ENCODE measurements around the gene OR4F15.

The OR4F15 gene

DNA sequence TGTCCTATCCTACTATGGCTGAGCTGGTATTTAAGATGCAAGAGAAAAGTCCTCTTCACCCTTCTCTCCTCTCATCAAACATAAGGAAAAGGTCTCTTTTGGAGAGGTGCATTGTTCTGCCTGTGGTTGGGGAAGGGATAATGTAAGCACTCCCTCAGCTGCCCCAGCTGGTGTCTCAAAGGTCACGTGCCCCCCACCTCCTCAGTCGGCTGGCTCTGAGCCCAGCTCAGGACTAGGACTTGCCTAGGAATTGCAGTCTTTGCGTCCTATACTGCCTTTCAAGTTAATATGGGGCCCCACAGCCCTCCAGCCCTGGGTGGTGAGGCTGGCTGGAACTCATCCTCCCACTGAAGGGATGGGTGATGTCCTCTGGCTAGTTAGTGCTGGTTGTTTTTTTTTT is 29.7 kb downstream of the OR4F15 start:
- DNase-seq (ENCODE audit: low read depth): no peak
- TF ChIP-seq, protein P1, sequence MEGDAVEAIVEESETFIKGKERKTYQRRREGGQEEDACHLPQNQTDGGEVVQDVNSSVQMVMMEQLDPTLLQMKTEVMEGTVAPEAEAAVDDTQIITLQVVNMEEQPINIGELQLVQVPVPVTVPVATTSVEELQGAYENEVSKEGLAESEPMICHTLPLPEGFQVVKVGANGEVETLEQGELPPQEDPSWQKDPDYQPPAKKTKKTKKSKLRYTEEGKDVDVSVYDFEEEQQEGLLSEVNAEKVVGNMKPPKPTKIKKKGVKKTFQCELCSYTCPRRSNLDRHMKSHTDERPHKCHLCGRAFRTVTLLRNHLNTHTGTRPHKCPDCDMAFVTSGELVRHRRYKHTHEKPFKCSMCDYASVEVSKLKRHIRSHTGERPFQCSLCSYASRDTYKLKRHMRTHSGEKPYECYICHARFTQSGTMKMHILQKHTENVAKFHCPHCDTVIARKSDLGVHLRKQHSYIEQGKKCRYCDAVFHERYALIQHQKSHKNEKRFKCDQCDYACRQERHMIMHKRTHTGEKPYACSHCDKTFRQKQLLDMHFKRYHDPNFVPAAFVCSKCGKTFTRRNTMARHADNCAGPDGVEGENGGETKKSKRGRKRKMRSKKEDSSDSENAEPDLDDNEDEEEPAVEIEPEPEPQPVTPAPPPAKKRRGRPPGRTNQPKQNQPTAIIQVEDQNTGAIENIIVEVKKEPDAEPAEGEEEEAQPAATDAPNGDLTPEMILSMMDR (IDR thresholded peaks at IDR 0.05; ENCODE audit: insufficient read depth, low read depth, low read length, missing control alignments): no peak
- no peak overlapping the region for H3K4me3 ChIP-seq (ENCODE audit: low read length)

DNA sequence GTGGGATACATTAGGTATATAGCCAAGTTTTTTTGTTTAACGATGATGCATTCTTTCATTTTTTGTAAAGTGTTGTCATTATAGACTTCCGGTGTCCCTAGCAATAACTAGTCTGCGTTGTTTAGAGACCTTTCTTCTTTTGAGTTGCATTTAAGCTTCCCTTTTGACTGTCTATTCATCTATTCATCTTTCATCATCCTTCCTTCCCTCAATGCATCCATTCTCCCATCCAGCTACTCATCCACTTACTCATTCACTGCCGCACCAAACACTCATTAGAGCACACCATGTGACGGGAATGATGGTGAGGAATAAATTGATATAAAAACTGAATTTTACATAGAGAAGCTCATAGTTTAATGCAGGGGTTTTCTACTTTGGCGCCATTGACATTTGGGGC is 32.9 kb downstream of the OR4F15 start:
- DNase-seq (ENCODE audit: low read depth): no peak
- no peak overlapping the region for H3K4me3 ChIP-seq (ENCODE audit: low read length)
- TF ChIP-seq, protein P1 (IDR thresholded peaks at IDR 0.05; ENCODE audit: insufficient read depth, low read depth, low read length, missing control alignments): no peak

DNA sequence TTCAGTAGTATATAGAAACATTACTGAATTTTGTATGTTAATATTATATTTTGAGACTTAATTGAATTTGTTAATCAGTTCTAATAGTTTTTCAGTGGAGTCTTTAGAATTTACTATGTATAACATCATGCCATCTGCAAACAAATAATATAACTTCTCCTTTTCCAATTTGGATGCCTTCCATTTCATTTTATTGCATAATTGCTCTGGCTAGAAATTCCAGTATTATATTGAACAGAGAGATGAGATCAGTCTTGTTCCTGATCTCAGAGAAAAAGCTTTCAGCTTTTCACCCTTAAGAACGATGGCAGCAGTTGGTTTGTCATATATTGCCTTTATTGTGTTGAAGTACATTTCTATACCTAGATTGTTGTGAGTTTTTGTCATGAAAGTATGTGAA is 40.4 kb downstream of the OR4F15 start:
- no peak for DNase-seq (ENCODE audit: low read depth)
- TF ChIP-seq, protein P1 (IDR thresholded peaks at IDR 0.05; ENCODE audit: insufficient read depth, low read depth, low read length, missing control alignments): no peak
- no peak overlapping the region for H3K4me3 ChIP-seq (ENCODE audit: low read length)

Measured in epithelial cell of esophagus (primary cell).